ENCODE data around the gene CERT1.

GRCh38 chr5:75522542-75522941, 11.1 kb upstream of the CERT1 start:
- TF ChIP-seq EZH2 (IDR thresholded peaks at IDR 0.05; ENCODE audit: borderline replicate concordance) (no peak), EZH2phosphoT487 (IDR thresholded peaks at IDR 0.05; ENCODE audit: low read depth, severe bottlenecking, unreplicated experiment) (no peak), CTCF (IDR thresholded peaks at IDR 0.05; ENCODE audit: poor library complexity) (no peak)
